Type B pancreatic cell (in vitro differentiated cells): ENCODE data around the gene ICE2. TPM values are rescaled to one million over a fixed set of nuclear protein-coding genes. Genes with fewer than 3 reads are reported as not detected.
A peak's percentile ranks its signal among the peaks of the same experiment; 100 is the strongest.

Source experiments
- DNase-seq: peaks from one replicate; pipeline ENCODE4 v3.0.0; 2021; ENCODE audit warnings: mixed read lengths; ENCODE audit not compliant: unreplicated experiment; ENCODE audit errors: extremely low spot score
- H3K27ac Mint-ChIP-seq: 2 replicates; pipeline ENCODE4 v1.8.0; 2021; ENCODE audit warnings: mild to moderate bottlenecking, mixed read lengths
- H3K27me3 Mint-ChIP-seq: 2 replicates; pipeline ENCODE4 v1.8.0; 2021; ENCODE audit warnings: mixed read lengths
- H3K36me3 Mint-ChIP-seq: 2 replicates; pipeline ENCODE4 v1.8.0; 2021; ENCODE audit warnings: mixed read lengths
- H3K4me1 Mint-ChIP-seq: one replicate; pipeline ENCODE4 v1.8.0; 2021; ENCODE audit warnings: mixed read lengths; ENCODE audit not compliant: unreplicated experiment
- H3K4me3 Mint-ChIP-seq: 2 replicates; pipeline ENCODE4 v1.8.0; 2021; ENCODE audit warnings: mild to moderate bottlenecking, mixed read lengths
- H3K9me3 Mint-ChIP-seq: 2 replicates; pipeline ENCODE4 v1.8.0; 2021; ENCODE audit warnings: mixed read lengths
- CTCF ChIP-seq: fragments of 200-600 bp; sonication (generic); conservative IDR thresholded peaks from 2 replicates; pipeline ENCODE4 v1.5.0; 2021; ENCODE audit warnings: antibody characterized with exemption, mild to moderate bottlenecking
- total RNA-seq: library from RNA; stranded (reverse); gene quantifications from 2 replicates; pipeline ENCODE4 v1.2.1, GENCODE V29; 2021; ENCODE audit warnings: low replicate concordance

Gene ICE2
- total RNA-seq, 1 donor from 2014 or later: 67.1 TPM

GRCh38 chr15:60371175-60372051, 107.5 kb downstream of the ICE2 start:
- TF ChIP-seq CTCF: no peak
- H3K4me1 Mint-ChIP-seq: peaks cover 52% of the 10 kb centered on the region
- peak overlapping the region; percentile 55 for H3K4me3 Mint-ChIP-seq
- no peak for DNase-seq
- H3K36me3 Mint-ChIP-seq: peaks cover 48% of the 10 kb centered on the region
- H3K9me3 Mint-ChIP-seq: no peaks in the 10 kb centered on the region
- no peaks in the 10 kb centered on the region for H3K27me3 Mint-ChIP-seq
- H3K27ac Mint-ChIP-seq: peak overlapping the region; percentile 70

- Mint-ChIP-seq H3K4me1 (peaks cover 46% of the 10 kb centered on the region), H3K36me3 (peaks cover 48% of the 10 kb centered on the region), H3K27me3 (no peaks in the 10 kb centered on the region), H3K4me3 (peak overlapping the region; percentile 9), H3K27ac (peak overlapping the region; percentile 70), H3K9me3 (no peaks in the 10 kb centered on the region)
- TF ChIP-seq CTCF: no peak
- no peak for DNase-seq
Observed at GRCh38 chr15:60370869-60371136, 108.1 kb downstream of the ICE2 start.

- Mint-ChIP-seq H3K4me1 (peaks cover 41% of the 10 kb centered on the region), H3K27ac (peak overlapping the region; percentile 70), H3K36me3 (peaks cover 45% of the 10 kb centered on the region), H3K27me3 (no peaks in the 10 kb centered on the region), H3K9me3 (no peaks in the 10 kb centered on the region), H3K4me3 (peak overlapping the region; percentile 9)
- TF ChIP-seq CTCF: no peak
- DNase-seq: no peak
Observed at GRCh38 chr15:60370105-60370868, 108.7 kb downstream of the ICE2 start.

GRCh38 chr15:60369696-60370095, 109.2 kb downstream of the ICE2 start:
- H3K27ac Mint-ChIP-seq: peak overlapping the region; percentile 70
- TF ChIP-seq CTCF: no peak
- no peaks in the 10 kb centered on the region for H3K9me3 Mint-ChIP-seq
- H3K4me1 Mint-ChIP-seq: peaks cover 35% of the 10 kb centered on the region
- peaks cover 46% of the 10 kb centered on the region for H3K36me3 Mint-ChIP-seq
- H3K4me3 Mint-ChIP-seq: no peak overlapping the region
- no peaks in the 10 kb centered on the region for H3K27me3 Mint-ChIP-seq
- DNase-seq: no peak

Other genes with a start within 250 kb of the ICE2 start
- gene ANXA2, start 81.2 kb downstream of the ICE2 start, total RNA-seq: 493 and 1,531 TPM in 2 replicates